Measurements from ENCODE around the gene CDC40.
"Not testable (repeated sequence)": the region's sequence is repeated elsewhere in the genome, so short reads cannot be mapped to it uniquely, and the experiment has no call there.

CDC40 gene

GRCh38 chr6:110265273-110265672, 85.0 kb downstream of the CDC40 start:
- no peaks in the 10 kb centered on the region for H3K27me3 ChIP-seq (replicated peaks; ENCODE audit: control insufficient read depth, insufficient read depth, low read length, poor library complexity, severe bottlenecking)
- no peaks in the 10 kb centered on the region for H3K36me3 ChIP-seq (ENCODE audit: control insufficient read depth, insufficient read depth, low read length)
- H3K4me1 ChIP-seq (ENCODE audit: control insufficient read depth, insufficient read depth, low read length, poor library complexity, severe bottlenecking): no peaks in the 10 kb centered on the region
- no peak overlapping the region for H3K4me3 ChIP-seq (ENCODE audit: insufficient read depth, low read depth, low read length, poor library complexity, severe bottlenecking)
- no peak for DNase-seq
- no peaks in the 10 kb centered on the region for H3K9me3 ChIP-seq (ENCODE audit: control insufficient read depth, low read length)
- no peak overlapping the region for H3K27ac ChIP-seq (ENCODE audit: insufficient read depth, low read length, poor library complexity, severe bottlenecking)

- Histone ChIP-seq H3K27ac (ENCODE audit: insufficient read depth, low read length, poor library complexity, severe bottlenecking) (no peak overlapping the region), H3K4me3 (ENCODE audit: insufficient read depth, low read depth, low read length, poor library complexity, severe bottlenecking) (no peak overlapping the region), H3K4me1 (ENCODE audit: control insufficient read depth, insufficient read depth, low read length, poor library complexity, severe bottlenecking) (no peaks in the 10 kb centered on the region), H3K27me3 (replicated peaks; ENCODE audit: control insufficient read depth, insufficient read depth, low read length, poor library complexity, severe bottlenecking) (no peaks in the 10 kb centered on the region), H3K36me3 (ENCODE audit: control insufficient read depth, insufficient read depth, low read length) (no peaks in the 10 kb centered on the region), H3K9me3 (ENCODE audit: control insufficient read depth, low read length) (no peaks in the 10 kb centered on the region)
- no peak for DNase-seq
Measured at GRCh38 chr6:110266996-110267395, 86.8 kb downstream of the CDC40 start.

GRCh38 chr6:110269623-110270022, 89.4 kb downstream of the CDC40 start:
- DNase-seq: no peak
- no peaks in the 10 kb centered on the region for H3K9me3 ChIP-seq (ENCODE audit: control insufficient read depth, low read length)
- H3K27ac ChIP-seq (ENCODE audit: insufficient read depth, low read length, poor library complexity, severe bottlenecking): no peak overlapping the region
- H3K4me3 ChIP-seq (ENCODE audit: insufficient read depth, low read depth, low read length, poor library complexity, severe bottlenecking): no peak overlapping the region
- no peaks in the 10 kb centered on the region for H3K4me1 ChIP-seq (ENCODE audit: control insufficient read depth, insufficient read depth, low read length, poor library complexity, severe bottlenecking)
- H3K36me3 ChIP-seq (ENCODE audit: control insufficient read depth, insufficient read depth, low read length): no peaks in the 10 kb centered on the region
- H3K27me3 ChIP-seq (replicated peaks; ENCODE audit: control insufficient read depth, insufficient read depth, low read length, poor library complexity, severe bottlenecking): no peaks in the 10 kb centered on the region

GRCh38 chr6:110270165-110270564, 89.9 kb downstream of the CDC40 start:
- H3K4me3 ChIP-seq (ENCODE audit: insufficient read depth, low read depth, low read length, poor library complexity, severe bottlenecking): no peak overlapping the region
- no peaks in the 10 kb centered on the region for H3K4me1 ChIP-seq (ENCODE audit: control insufficient read depth, insufficient read depth, low read length, poor library complexity, severe bottlenecking)
- no peak for DNase-seq
- H3K27ac ChIP-seq (ENCODE audit: insufficient read depth, low read length, poor library complexity, severe bottlenecking): no peak overlapping the region
- H3K9me3 ChIP-seq (ENCODE audit: control insufficient read depth, low read length): no peaks in the 10 kb centered on the region
- H3K27me3 ChIP-seq (replicated peaks; ENCODE audit: control insufficient read depth, insufficient read depth, low read length, poor library complexity, severe bottlenecking): no peaks in the 10 kb centered on the region
- H3K36me3 ChIP-seq (ENCODE audit: control insufficient read depth, insufficient read depth, low read length): no peaks in the 10 kb centered on the region

- no peak overlapping the region for H3K4me3 ChIP-seq (ENCODE audit: insufficient read depth, low read depth, low read length, poor library complexity, severe bottlenecking)
- no peaks in the 10 kb centered on the region for H3K27me3 ChIP-seq (replicated peaks; ENCODE audit: control insufficient read depth, insufficient read depth, low read length, poor library complexity, severe bottlenecking)
- no peaks in the 10 kb centered on the region for H3K9me3 ChIP-seq (ENCODE audit: control insufficient read depth, low read length)
- H3K4me1 ChIP-seq (ENCODE audit: control insufficient read depth, insufficient read depth, low read length, poor library complexity, severe bottlenecking): no peaks in the 10 kb centered on the region
- H3K27ac ChIP-seq (ENCODE audit: insufficient read depth, low read length, poor library complexity, severe bottlenecking): no peak overlapping the region
- no peaks in the 10 kb centered on the region for H3K36me3 ChIP-seq (ENCODE audit: control insufficient read depth, insufficient read depth, low read length)
- no peak for DNase-seq
Measured at GRCh38 chr6:110271732-110272022, 91.5 kb downstream of the CDC40 start.

- not testable (repeated sequence) for H3K4me1 ChIP-seq (ENCODE audit: control insufficient read depth, insufficient read depth, low read length, poor library complexity, severe bottlenecking); H3K27ac ChIP-seq (ENCODE audit: insufficient read depth, low read length, poor library complexity, severe bottlenecking); H3K4me3 ChIP-seq (ENCODE audit: insufficient read depth, low read depth, low read length, poor library complexity, severe bottlenecking); H3K27me3 ChIP-seq (replicated peaks; ENCODE audit: control insufficient read depth, insufficient read depth, low read length, poor library complexity, severe bottlenecking); H3K36me3 ChIP-seq (ENCODE audit: control insufficient read depth, insufficient read depth, low read length); DNase-seq; H3K9me3 ChIP-seq (ENCODE audit: control insufficient read depth, low read length)
Measured at GRCh38 chr6:110272781-110273180, 92.6 kb downstream of the CDC40 start.

GRCh38 chr6:110277100-110277665, 97.0 kb downstream of the CDC40 start:
- no peaks in the 10 kb centered on the region for H3K9me3 ChIP-seq (ENCODE audit: control insufficient read depth, low read length)
- no peak overlapping the region for H3K4me3 ChIP-seq (ENCODE audit: insufficient read depth, low read depth, low read length, poor library complexity, severe bottlenecking)
- H3K4me1 ChIP-seq (ENCODE audit: control insufficient read depth, insufficient read depth, low read length, poor library complexity, severe bottlenecking): no peaks in the 10 kb centered on the region
- no peak overlapping the region for H3K27ac ChIP-seq (ENCODE audit: insufficient read depth, low read length, poor library complexity, severe bottlenecking)
- no peaks in the 10 kb centered on the region for H3K36me3 ChIP-seq (ENCODE audit: control insufficient read depth, insufficient read depth, low read length)
- DNase-seq: no peak
- no peaks in the 10 kb centered on the region for H3K27me3 ChIP-seq (replicated peaks; ENCODE audit: control insufficient read depth, insufficient read depth, low read length, poor library complexity, severe bottlenecking)

Data from effector memory CD4-positive, alpha-beta T cell (primary cell).